DMS53 treated with DMSO at 0.1 percent for 48 hours (cell line): Measurements from ENCODE around the gene BEAN1.
A peak's percentile ranks its signal among the peaks of the same experiment; 100 is the strongest.
"Not testable (repeated sequence)": the region's sequence is repeated elsewhere in the genome, so short reads cannot be mapped to it uniquely, and the experiment has no call there.

Experiments
- DNase-seq: peaks from one replicate; lab custom pipeline; 2025; ENCODE audit not compliant: unreplicated experiment; lab: John Stamatoyannopoulos, UW

Gene BEAN1

GRCh38 chr16:66503030-66503429 is 75.9 kb downstream of the BEAN1 start:
- no peak for DNase-seq

GRCh38 chr16:66503612-66504011 is 76.5 kb downstream of the BEAN1 start:
- DNase-seq, result no peak

GRCh38 chr16:66507731-66508239 is 80.7 kb downstream of the BEAN1 start:
- no peak for DNase-seq

GRCh38 chr16:66508248-66508913 is 81.3 kb downstream of the BEAN1 start:
- DNase-seq, result no peak

- DNase-seq, result no peak
These were observed 81.9 kb downstream of the BEAN1 start for GRCh38 chr16:66508914-66509496.

- DNase-seq, result no peak
These were observed 82.5 kb downstream of the BEAN1 start for GRCh38 chr16:66509576-66509975.

- no peak for DNase-seq
These were observed 83.2 kb downstream of the BEAN1 start for GRCh38 chr16:66510298-66510697.

GRCh38 chr16:66510711-66511601 is 83.9 kb downstream of the BEAN1 start:
- no peak for DNase-seq

- no peak for DNase-seq
These were observed 84.6 kb downstream of the BEAN1 start for GRCh38 chr16:66511602-66512271.

GRCh38 chr16:66512272-66513110 is 85.4 kb downstream of the BEAN1 start:
- DNase-seq, result no peak

GRCh38 chr16:66513111-66513723 is 86.1 kb downstream of the BEAN1 start:
- DNase-seq, result no peak

- not testable (repeated sequence) for DNase-seq
These were observed 87.3 kb downstream of the BEAN1 start for GRCh38 chr16:66514391-66514790.

- not testable (repeated sequence) for DNase-seq
These were observed 88.0 kb downstream of the BEAN1 start for GRCh38 chr16:66514980-66515595.

- no peak for DNase-seq
These were observed 88.8 kb downstream of the BEAN1 start for GRCh38 chr16:66515596-66516508.

GRCh38 chr16:66516509-66516807 is 89.4 kb downstream of the BEAN1 start:
- no peak for DNase-seq

GRCh38 chr16:66516808-66517585 is 89.9 kb downstream of the BEAN1 start:
- DNase-seq, result peak; percentile 96

GRCh38 chr16:66517586-66518263 is 90.6 kb downstream of the BEAN1 start:
- DNase-seq, result no peak
